Endothelial cell of umbilical vein (primary cell): ENCODE data around the gene KRTAP10-5.

Source experiments
- POLR2A ChIP-seq: IDR thresholded peaks from 2 replicates; pipeline ENCODE4 v1.6.1; 2012; ENCODE audit warnings: low read depth, mild to moderate bottlenecking, control low read depth, low read length
- POLR2AphosphoS5 ChIP-seq: IDR thresholded peaks from 2 replicates; pipeline ENCODE4 v1.6.1; 2012; ENCODE audit warnings: low read depth, mild to moderate bottlenecking, control low read depth, low read length, moderate library complexity; ENCODE audit not compliant: insufficient read depth
- TF ChIP-seq, protein P1 (sequence below), 2 donors: IDR thresholded peaks; 1 replicate in 1 of 2; 2 replicates in 1 of 2; pipeline ENCODE4 v1.5.1; 2011; ENCODE audit warnings: low read length in 2 of 2, mild to moderate bottlenecking in 2 of 2, moderate library complexity in 2 of 2, control low read depth in 1 of 2, inconsistent platforms in 1 of 2, low read depth in 1 of 2; ENCODE audit not compliant: insufficient read depth in 1 of 2; ENCODE audit errors: extremely low read depth in 1 of 2

- TF ChIP-seq, protein P1, sequence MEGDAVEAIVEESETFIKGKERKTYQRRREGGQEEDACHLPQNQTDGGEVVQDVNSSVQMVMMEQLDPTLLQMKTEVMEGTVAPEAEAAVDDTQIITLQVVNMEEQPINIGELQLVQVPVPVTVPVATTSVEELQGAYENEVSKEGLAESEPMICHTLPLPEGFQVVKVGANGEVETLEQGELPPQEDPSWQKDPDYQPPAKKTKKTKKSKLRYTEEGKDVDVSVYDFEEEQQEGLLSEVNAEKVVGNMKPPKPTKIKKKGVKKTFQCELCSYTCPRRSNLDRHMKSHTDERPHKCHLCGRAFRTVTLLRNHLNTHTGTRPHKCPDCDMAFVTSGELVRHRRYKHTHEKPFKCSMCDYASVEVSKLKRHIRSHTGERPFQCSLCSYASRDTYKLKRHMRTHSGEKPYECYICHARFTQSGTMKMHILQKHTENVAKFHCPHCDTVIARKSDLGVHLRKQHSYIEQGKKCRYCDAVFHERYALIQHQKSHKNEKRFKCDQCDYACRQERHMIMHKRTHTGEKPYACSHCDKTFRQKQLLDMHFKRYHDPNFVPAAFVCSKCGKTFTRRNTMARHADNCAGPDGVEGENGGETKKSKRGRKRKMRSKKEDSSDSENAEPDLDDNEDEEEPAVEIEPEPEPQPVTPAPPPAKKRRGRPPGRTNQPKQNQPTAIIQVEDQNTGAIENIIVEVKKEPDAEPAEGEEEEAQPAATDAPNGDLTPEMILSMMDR (IDR thresholded peaks at IDR 0.05; ENCODE audit: extremely low read depth in 1 of 2, insufficient read depth in 1 of 2, low read depth in 1 of 2, low read length in 2 of 2) = no peak
- TF ChIP-seq POLR2A (no peak), POLR2AphosphoS5 (no peak)
Measured at GRCh38 chr21:44568261-44568660, 12.1 kb downstream of the KRTAP10-5 start.
